H1 (cell line): Measurements from ENCODE around the gene TRIM39. TPM values are rescaled to one million over a fixed set of nuclear protein-coding genes. Genes with fewer than 3 reads are reported as not detected.

Source experiments
- YY1 ChIP-seq: IDR thresholded peaks from 2 replicates; pipeline ENCODE4 v1.6.1; 2011; ENCODE audit warnings: low read depth, mild to moderate bottlenecking, low read length
- polyA plus RNA-seq, 7 experiments: library from polyadenylated mRNA; depleted of rRNA in 3 of 7; stranded (reverse) in 5 of 7; unstranded in 2 of 7; fragments of >200 nt in 5 of 7; fragments of 200-250 nt in 2 of 7; gene quantifications; 1 replicate in 5 of 7; 2 replicates in 1 of 7; 4 replicates in 1 of 7; pipeline versions ENCODE4 v1.2.1 to v1.2.3, GENCODE V29; 2011 to 2013; ENCODE audit warnings: missing spikeins in 2 of 7, mixed read lengths in 2 of 7
- total RNA-seq: library from RNA; stranded (reverse); fragmentation: NEBNext Ultra II Directional; extraction: Animal tissue kit (Norgen Biotek cat#: 25700); gene quantifications from 2 replicates; pipeline ENCODE4 v1.2.1, GENCODE V29; 2021

Gene TRIM39
- total and polyA plus RNA-seq, 2 of the 8 experiments (the other 6 are each of a cell fraction or from before 2014, with no cell fraction given), result 7.3 to 26.1 TPM

- no peak for TF ChIP-seq YY1
Measured at GRCh38 chr6:30344191-30344867, 17.6 kb downstream of the TRIM39 start (continued).
